ENCODE data around the gene CELA2A.

DNA sequence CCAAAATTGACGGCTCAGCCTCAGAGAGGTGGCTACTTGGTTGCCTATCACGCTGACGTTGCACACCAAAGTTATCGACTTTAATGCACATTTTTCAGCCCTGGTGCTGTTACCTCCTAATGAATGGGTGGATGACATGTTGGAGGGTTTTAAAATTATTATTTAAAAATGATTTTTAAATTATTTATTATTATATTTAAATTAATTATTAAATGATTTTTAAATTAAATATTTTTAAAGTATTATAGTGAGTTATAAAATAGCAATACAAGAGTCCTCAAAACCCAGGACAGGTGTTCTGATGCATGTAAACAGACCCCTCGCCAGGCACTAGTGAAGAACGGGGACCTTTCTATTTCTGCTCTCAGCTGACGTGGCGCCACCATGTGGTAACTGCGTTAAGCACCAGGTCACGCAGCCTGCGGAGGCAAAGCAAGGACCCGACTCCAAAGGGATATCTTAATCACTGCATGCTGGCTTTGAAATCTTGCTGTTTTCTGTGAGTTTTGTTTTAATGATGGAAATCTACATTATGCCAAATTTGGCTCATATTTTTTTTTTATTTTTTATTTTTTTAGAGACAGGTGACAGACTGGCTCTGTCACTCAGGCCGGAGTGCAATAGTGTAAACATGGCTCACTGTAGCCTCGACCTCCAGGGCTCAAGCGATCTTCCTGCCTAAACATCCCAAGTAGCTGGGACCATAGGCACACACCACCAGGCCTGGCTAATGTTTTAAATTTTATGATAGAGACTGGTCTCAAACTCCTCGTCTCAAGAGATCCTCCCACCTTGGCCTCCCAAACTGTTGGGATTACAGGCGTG, 44.9 kb downstream of the CELA2A start:
- TF ChIP-seq, protein P1, sequence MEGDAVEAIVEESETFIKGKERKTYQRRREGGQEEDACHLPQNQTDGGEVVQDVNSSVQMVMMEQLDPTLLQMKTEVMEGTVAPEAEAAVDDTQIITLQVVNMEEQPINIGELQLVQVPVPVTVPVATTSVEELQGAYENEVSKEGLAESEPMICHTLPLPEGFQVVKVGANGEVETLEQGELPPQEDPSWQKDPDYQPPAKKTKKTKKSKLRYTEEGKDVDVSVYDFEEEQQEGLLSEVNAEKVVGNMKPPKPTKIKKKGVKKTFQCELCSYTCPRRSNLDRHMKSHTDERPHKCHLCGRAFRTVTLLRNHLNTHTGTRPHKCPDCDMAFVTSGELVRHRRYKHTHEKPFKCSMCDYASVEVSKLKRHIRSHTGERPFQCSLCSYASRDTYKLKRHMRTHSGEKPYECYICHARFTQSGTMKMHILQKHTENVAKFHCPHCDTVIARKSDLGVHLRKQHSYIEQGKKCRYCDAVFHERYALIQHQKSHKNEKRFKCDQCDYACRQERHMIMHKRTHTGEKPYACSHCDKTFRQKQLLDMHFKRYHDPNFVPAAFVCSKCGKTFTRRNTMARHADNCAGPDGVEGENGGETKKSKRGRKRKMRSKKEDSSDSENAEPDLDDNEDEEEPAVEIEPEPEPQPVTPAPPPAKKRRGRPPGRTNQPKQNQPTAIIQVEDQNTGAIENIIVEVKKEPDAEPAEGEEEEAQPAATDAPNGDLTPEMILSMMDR (optimal IDR thresholded peaks at IDR 0.05 in 1 of 3, IDR thresholded peaks at IDR 0.05 in 1 of 3, conservative IDR thresholded peaks at IDR 0.05 in 1 of 3; ENCODE audit: extremely low read depth in 1 of 3, insufficient read depth in 2 of 3, low read length in 3 of 3): peak; percentile 83 to 93 (median 89)
- TF ChIP-seq EZH2 (IDR thresholded peaks at IDR 0.05; ENCODE audit: low read length): no peak

Measured in keratinocyte (primary cell).